ENCODE data around the gene KANSL1.
"Not testable (repeated sequence)": the region's sequence is repeated elsewhere in the genome, so short reads cannot be mapped to it uniquely, and the experiment has no call there.

The KANSL1 gene

DNA sequence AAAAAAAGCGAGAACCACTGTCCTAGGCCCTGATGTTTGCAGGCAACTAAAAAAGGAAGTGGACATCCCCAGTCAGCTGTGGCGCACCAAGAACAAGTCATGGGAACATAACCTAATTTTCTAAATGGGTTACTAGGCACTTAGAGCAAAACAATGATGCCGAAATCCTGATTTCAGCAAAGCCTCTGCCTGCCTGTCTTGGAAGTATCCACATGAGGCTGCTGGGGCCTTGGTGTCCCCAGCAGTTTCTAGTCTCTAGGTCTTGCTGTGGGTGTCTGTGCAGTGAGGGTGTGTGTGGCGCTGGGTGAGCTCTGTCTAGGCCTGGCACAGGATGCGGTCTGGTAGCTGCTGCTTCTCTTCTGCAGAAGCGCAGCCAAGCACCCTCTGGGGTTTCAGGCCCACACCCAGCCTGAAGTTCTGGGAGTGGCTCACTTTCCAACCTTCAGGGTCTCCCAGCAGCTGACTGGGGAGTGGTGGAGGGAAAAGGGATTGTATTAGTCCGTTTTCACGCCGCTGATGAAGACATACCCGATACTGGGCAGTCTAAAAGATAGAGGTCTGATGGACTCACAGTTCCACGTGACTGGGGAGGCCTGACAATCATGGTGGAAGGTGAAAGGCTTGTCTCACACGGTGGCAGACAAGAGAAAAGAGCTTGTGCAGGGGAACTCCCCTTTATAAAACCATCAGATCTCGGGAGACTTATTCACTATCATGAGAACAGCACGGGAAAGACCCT is 173.0 kb downstream of the KANSL1 start (continued):
- no peak for TF ChIP-seq SNAI2 (CRISPR knock-in tag; IDR thresholded peaks at IDR 0.05)
- no peak for TF ChIP-seq RARB (CRISPR knock-in tag; IDR thresholded peaks at IDR 0.05)
- TF ChIP-seq ZFP3 (CRISPR knock-in tag; IDR thresholded peaks at IDR 0.05): no peak
- no peak for TF ChIP-seq TOX (CRISPR knock-in tag; IDR thresholded peaks at IDR 0.05; ENCODE audit: borderline replicate concordance)

DNA sequence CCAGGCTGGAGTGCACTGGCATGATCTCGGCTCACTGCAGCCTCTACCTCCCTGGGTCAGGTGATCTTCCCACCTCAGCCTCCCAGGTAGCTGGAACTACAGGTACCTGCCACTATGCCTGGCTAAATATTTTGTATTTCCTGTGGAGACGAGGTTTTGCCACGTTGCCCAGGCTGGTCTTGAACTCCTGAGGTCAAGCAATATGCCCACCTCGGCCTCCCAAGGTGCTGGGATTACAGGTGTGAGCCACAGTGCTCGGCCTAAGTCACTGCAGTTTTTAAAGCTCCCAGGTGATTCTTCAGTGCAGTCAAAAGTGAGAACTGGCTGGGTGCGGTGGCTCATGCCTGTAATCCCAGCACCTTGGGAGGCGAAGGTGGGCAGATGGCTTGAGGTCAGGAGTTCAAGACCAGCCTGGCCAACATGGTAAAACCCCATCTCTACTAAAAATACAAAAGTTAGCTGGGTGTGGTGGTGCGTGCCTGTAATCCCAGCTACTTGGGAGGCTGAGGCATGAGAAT is 173.8 kb downstream of the KANSL1 start:
- not testable (repeated sequence) for ATAC-seq

- ATAC-seq: peak; percentile 58
These were observed 179.6 kb downstream of the KANSL1 start for GRCh38 chr17:46013502-46014165.

GRCh38 chr17:46013127-46013501 is 180.1 kb downstream of the KANSL1 start:
- TF ChIP-seq POU6F1 (CRISPR knock-in tag; IDR thresholded peaks at IDR 0.05; ENCODE audit: borderline replicate concordance, low read depth) (no peak), OSR1 (CRISPR knock-in tag; IDR thresholded peaks at IDR 0.05) (no peak), TCF4 (CRISPR knock-in tag; IDR thresholded peaks at IDR 0.05; ENCODE audit: borderline replicate concordance) (no peak), ZFP30 (CRISPR knock-in tag; IDR thresholded peaks at IDR 0.05) (no peak), RARB (CRISPR knock-in tag; IDR thresholded peaks at IDR 0.05) (no peak), PPARA (CRISPR knock-in tag; IDR thresholded peaks at IDR 0.05; ENCODE audit: borderline replicate concordance) (no peak), ZC3H10 (CRISPR knock-in tag; IDR thresholded peaks at IDR 0.05) (no peak), SNAI2 (CRISPR knock-in tag; IDR thresholded peaks at IDR 0.05) (no peak), CSDC2 (CRISPR knock-in tag; IDR thresholded peaks at IDR 0.05) (no peak)
- TF ChIP-seq, protein P1, sequence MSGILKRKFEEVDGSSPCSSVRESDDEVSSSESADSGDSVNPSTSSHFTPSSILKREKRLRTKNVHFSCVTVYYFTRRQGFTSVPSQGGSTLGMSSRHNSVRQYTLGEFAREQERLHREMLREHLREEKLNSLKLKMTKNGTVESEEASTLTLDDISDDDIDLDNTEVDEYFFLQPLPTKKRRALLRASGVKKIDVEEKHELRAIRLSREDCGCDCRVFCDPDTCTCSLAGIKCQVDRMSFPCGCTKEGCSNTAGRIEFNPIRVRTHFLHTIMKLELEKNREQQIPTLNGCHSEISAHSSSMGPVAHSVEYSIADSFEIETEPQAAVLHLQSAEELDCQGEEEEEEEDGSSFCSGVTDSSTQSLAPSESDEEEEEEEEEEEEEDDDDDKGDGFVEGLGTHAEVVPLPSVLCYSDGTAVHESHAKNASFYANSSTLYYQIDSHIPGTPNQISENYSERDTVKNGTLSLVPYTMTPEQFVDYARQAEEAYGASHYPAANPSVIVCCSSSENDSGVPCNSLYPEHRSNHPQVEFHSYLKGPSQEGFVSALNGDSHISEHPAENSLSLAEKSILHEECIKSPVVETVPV (CRISPR knock-in tag; IDR thresholded peaks at IDR 0.05): no peak
- TF ChIP-seq, protein P2, sequence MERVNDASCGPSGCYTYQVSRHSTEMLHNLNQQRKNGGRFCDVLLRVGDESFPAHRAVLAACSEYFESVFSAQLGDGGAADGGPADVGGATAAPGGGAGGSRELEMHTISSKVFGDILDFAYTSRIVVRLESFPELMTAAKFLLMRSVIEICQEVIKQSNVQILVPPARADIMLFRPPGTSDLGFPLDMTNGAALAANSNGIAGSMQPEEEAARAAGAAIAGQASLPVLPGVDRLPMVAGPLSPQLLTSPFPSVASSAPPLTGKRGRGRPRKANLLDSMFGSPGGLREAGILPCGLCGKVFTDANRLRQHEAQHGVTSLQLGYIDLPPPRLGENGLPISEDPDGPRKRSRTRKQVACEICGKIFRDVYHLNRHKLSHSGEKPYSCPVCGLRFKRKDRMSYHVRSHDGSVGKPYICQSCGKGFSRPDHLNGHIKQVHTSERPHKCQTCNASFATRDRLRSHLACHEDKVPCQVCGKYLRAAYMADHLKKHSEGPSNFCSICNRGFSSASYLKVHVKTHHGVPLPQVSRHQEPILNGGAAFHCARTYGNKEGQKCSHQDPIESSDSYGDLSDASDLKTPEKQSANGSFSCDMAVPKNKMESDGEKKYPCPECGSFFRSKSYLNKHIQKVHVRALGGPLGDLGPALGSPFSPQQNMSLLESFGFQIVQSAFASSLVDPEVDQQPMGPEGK (CRISPR knock-in tag; IDR thresholded peaks at IDR 0.05; ENCODE audit: borderline replicate concordance): no peak
- no peak; the same call in 2 of the 3 replicates for ATAC-seq

More at GRCh38 chr17:46013502-46014165, 179.6 kb downstream of the KANSL1 start:
- TF ChIP-seq TCF4 (CRISPR knock-in tag; IDR thresholded peaks at IDR 0.05; ENCODE audit: borderline replicate concordance) (peak; percentile 26; the same call in 1 of the 2 replicates), ZNF70 (CRISPR knock-in tag; IDR thresholded peaks at IDR 0.05) (no peak)

DNA sequence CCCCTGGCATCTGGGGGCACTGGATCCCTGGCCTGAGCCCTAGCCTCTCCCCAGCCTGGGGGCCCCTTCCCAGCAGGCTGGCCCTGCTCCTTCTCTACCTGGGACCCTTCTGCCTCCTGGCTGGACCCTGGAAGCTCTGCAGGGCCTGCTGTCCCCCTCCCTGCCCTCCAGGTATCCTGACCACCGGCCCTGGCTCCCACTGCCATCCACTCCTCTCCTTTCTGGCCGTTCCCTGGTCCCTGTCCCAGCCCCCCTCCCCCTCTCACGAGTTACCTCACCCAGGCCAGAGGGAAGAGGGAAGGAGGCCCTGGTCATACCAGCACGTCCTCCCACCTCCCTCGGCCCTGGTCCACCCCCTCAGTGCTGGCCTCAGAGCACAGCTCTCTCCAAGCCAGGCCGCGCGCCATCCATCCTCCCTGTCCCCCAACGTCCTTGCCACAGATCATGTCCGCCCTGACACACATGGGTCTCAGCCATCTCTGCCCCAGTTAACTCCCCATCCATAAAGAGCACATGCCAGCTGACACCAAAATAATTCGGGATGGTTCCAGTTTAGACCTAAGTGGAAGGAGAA is 180.6 kb downstream of the KANSL1 start:
- no peak for ATAC-seq
- TF ChIP-seq TOX (CRISPR knock-in tag; IDR thresholded peaks at IDR 0.05; ENCODE audit: borderline replicate concordance) (no peak), BACH2 (CRISPR knock-in tag; IDR thresholded peaks at IDR 0.05; ENCODE audit: borderline replicate concordance) (no peak), POU6F1 (CRISPR knock-in tag; IDR thresholded peaks at IDR 0.05; ENCODE audit: borderline replicate concordance, low read depth) (no peak), ARNTL (CRISPR knock-in tag; IDR thresholded peaks at IDR 0.05; ENCODE audit: borderline replicate concordance, low read depth) (no peak), TCF4 (CRISPR knock-in tag; IDR thresholded peaks at IDR 0.05; ENCODE audit: borderline replicate concordance) (no peak), PPARA (CRISPR knock-in tag; IDR thresholded peaks at IDR 0.05; ENCODE audit: borderline replicate concordance) (no peak), ZNF565 (CRISPR knock-in tag; conservative IDR thresholded peaks at IDR 0.05; ENCODE audit: low read depth) (no peak), ZFP30 (CRISPR knock-in tag; IDR thresholded peaks at IDR 0.05) (no peak), CREB5 (CRISPR knock-in tag; IDR thresholded peaks at IDR 0.05; ENCODE audit: low read depth) (no peak), CSDC2 (CRISPR knock-in tag; IDR thresholded peaks at IDR 0.05) (no peak), ZNF70 (CRISPR knock-in tag; IDR thresholded peaks at IDR 0.05) (no peak), GLIS3 (CRISPR knock-in tag; IDR thresholded peaks at IDR 0.05) (no peak), ZNF8 (CRISPR knock-in tag; IDR thresholded peaks at IDR 0.05) (no peak), ISL1 (CRISPR knock-in tag; IDR thresholded peaks at IDR 0.05) (no peak), OSR1 (CRISPR knock-in tag; IDR thresholded peaks at IDR 0.05) (no peak)
- TF ChIP-seq, protein P1 (CRISPR knock-in tag; IDR thresholded peaks at IDR 0.05): no peak
